Activated CD4-positive, CD25-positive, alpha-beta regulatory T cell treated with anti-CD3 and anti-CD28 coated beads, Interleukin-2, amount 50 U/mL, for 24 hours (primary cell): ENCODE results near the gene SHROOM1.
A peak's percentile ranks its signal among the peaks of the same experiment; 100 is the strongest.

Experiments used
- ATAC-seq, 2 donors: fragments of 150-1000 bp; cut with Tn5 transposase; one replicate each; pipeline ENCODE4 v1.10.0; 2021; ENCODE audit warnings: mild to moderate bottlenecking in 1 of 2, moderate library complexity in 1 of 2

The SHROOM1 gene

GRCh38 chr5:132853323-132853722, 22.9 kb upstream of the SHROOM1 start:
- no peak for ATAC-seq

- ATAC-seq = no peak
Measured at GRCh38 chr5:132850066-132850465, 19.6 kb upstream of the SHROOM1 start.

DNA sequence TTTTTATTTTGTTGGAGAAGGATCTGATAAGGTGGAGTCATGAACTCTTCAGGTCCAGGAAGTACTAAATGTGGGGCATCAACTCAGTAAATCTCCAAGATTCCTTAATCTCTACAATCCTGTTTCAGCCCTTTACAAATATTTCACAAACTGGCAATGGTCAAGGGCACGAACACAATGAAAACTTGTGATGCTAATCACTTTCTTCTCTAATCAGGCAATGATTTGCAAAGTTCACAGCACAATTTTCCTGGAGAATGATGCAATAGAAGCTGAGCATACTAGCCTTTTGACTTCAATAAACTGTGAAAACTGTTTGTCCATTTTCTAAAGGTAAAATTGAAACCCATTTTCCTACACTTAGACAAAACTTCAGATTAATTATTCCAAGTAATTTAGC, 18.9 kb upstream of the SHROOM1 start:
- no peak for ATAC-seq

- no peak for ATAC-seq
Measured at GRCh38 chr5:132848270-132848669, 17.8 kb upstream of the SHROOM1 start.

- ATAC-seq = no peak
Measured at GRCh38 chr5:132841305-132841704, 10.9 kb upstream of the SHROOM1 start.

- no peak for ATAC-seq
Measured at GRCh38 chr5:132840896-132841295, 10.4 kb upstream of the SHROOM1 start.

DNA sequence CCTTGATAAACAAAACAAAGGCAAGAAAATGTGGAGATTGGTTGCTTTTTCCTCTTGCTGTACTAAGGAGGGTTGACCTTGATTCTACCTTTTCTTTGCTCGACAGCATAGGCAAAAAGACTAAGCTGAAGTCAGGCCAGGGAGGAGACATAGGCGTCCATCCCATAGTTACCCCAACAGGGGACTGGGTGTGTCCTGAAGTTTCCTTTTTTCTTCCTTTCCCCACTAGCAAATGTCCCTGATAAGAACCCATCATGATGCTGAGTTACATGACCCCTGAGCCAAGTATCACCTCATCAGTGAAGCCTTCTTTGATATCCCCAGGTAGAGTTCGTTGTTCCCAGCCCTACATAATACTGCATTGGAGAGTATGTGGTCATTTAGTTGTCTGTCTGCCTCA, 9.9 kb upstream of the SHROOM1 start:
- ATAC-seq = no peak

DNA sequence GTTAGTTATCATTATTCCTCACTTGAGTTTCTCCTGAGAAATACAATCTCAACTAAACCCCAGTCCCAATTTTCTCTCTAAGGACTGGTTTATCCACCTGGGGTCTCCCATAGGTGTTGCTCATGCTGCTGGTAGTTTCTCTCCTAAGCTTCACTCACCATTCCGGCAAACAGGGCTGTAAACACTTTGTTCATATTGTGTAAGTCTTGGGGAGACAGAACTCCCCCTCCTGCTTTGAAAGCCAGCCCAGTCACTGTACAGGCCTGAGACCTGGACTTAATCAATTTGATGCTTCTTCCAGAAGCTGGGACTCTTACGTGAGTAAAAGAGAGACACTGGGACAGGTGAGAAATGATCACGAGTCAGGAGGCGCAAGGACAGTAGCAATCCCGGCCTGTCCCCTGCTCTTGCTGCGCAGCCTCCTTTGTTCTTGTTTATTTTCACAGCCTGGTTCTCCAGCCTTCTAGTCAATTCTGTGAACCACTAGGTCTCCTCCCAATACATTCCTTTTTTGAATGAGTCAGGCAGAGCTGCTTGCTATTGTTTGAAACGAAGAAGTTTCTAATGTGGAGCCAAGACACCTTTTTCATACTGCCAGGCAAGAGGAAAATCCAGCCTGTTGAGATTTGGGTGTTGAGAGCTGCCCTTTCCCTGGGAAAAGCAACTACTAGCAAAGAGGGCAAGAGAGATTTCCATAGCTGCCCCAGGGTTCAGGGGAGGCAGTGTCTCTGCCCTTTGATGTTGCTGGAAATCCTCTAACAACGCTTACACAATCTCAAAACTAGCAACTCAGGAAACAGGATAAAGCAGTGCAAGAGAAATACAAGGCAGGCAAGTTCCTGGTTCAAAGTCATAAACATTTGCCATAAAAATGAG, 9.2 kb upstream of the SHROOM1 start:
- ATAC-seq = no peak

DNA sequence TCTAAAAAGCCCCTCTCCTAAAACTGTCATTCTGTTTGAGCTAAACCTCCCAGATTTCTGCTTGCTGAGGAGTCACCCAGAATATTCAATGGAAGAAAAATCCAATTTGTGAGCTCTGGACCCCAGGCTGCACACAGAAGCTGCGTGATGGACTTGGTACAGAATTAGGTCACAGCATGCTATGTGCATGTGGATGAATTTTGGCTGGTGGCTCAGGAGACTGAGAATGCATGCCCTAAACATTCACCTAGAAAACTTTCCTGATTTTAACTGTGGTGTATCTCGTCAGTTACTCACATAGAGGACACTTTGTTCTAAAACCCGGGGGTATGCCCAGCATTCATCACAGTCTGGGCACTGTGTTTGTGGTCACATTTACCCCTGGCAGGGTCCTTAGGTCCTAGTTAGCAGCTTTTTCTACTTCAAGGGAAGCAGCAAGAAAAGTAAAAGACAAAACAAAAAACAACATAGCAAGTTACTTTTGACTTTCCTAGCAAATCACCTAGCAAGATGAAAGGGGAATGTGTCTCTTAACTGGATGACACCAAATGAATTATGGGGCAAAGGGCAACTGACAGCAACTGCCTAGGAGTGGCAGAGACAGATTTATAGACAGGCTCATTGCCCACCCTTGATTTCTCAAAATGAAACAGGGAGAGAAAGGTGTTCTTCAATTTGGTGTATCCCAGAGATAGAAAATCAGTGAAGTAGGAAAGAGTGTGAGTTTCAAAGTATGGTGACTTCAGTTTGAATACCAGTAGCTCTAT, 8.3 kb upstream of the SHROOM1 start:
- ATAC-seq = no peak

DNA sequence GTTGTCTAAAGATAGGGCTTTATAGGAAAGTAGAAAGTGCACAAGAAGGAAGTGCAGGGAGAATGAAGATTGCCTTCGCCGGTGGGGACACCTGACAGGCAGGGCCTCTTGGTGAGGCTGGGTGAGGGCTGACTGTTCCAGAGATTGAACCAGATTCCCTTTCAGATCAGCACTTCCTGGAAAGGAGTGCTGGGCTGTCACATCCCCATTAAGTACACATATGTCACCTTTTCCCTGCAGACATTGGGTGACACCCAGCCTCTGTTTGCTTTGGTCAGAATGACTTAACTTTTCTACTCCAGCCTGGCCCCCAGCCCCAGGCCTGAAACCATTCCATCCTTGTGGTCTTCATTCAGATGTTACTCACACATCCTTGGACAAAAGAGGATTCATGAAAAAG, 7.4 kb upstream of the SHROOM1 start:
- ATAC-seq = no peak

DNA sequence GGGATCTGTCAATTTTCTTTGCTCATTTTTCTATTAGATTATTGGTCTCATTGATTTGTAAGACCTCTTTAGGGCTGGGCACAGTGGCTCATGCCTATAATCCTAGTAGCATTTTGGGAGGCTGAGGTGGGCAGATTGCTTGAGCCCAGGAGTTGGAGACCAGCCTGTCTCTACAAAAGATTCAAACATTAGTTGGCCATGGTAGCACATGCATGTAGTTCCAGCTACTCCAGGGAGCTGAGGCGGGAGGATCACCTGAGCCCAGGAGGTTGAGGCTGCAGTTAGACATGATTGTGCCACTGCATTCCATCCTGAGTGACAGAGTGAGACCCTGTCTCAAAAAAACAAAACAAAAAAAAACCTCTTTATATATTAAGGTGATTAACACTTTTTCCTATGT, 6.4 kb upstream of the SHROOM1 start:
- ATAC-seq = no peak

DNA sequence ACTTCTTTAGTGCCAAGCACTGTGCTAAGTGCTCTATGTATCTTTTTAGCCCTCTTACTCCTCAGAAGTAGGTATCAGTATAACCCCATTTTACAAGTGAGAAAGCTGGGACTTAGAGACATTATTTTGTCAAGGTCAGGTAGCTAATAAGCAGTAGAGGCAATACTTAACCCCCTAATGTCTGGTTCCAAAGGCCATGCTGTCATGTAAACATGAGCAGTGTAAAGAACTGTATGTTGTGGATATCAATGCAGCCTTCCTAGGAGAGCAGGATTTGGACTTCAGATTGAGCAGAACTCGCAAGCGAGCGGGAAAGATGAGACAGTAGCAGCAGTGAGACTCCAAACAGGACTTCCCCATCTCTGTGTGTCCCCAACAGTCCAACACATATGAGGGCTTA, 3.6 kb upstream of the SHROOM1 start:
- no peak for ATAC-seq

DNA sequence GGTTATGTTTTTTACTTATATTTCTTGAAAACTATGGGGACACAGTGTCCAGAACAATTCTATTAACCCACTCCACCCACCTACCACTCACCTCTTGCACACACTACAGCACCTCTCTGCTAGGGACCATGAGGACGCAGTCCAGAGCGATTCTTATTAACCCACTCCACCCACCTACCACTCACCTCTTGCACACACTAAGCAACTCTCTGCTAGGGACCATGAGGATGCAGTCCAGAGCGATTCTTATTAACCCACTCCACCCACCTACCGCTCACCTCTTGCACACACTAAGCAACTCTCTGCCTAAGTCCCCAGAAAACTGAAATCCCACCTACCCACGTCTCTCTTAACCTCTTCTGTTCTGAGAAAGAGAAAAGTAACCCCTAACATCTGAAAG, 2.2 kb upstream of the SHROOM1 start:
- ATAC-seq = no peak

- ATAC-seq = no peak
Measured at GRCh38 chr5:132831095-132831860, 831 bp upstream of the SHROOM1 start.

DNA sequence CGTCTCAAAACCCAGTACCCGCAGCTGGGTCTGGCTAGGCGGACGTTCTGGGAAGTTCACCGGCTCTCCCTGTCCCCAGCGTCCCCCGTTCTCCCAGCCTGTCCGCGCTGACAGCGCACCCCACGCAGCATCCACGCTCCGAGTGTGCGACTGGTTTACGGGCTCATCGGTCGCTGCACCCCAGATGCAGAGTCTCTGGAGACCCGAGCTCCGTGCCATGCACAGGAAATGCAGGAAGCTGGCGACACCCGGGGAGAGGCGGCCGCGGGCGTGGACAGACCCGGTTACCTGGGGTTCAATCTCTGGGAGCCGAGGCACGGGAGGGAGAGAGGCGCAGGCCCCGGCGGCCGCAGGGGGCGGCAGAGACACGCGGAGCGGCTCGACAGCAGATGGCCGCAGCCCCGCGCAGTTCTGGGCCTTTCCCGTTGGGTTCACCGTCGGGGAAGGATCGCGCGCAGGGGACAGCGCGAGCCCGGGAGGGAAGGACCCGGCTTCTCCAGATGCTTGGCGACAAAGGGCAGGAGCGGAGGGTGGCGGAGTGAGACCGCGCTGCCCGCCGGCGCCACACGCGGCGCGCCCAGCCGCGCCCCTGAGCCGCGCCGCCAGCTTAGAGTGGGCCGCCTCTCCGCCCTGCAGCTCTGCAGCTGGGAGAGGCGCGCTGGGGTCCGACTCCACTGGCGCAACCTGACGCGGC, 558 bp downstream of the SHROOM1 start:
- ATAC-seq = peak; percentile 91 to 92

GRCh38 chr5:132828846-132829494, 1.5 kb downstream of the SHROOM1 start:
- ATAC-seq = no peak

DNA sequence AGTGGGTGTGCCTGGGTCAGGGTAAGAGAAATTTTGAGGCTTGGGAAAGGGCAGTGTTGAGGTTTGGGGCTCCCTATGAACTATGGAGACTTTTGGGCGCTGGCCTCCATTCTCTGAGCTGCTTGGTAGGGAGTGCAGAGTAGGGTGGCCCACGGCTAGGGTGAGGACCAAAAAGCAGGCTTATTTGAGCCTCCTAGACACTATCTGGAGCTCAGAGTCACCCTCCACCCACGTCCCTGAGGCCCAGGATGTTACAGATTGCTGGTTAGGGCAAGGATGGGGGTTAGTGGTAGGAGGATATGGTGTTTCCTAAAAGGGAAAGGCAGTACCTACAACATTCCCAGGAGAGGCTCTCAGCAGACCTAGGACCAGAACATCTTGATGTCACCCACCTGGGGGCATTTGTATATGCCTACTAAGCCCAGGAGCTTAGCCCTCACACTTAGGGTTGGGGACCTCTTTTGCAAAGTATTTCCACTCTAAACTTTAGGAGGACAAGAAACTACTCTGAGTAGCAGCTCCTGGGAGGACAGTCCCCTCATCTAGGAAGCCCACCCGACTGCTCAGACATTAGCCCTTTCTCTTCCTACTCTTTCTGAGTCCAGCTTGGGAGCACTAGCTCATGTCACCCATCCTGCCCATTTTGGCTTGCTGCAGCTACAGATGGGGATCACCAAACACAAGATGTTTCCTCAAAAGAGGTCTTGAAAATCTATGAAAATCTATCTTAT, 2.3 kb downstream of the SHROOM1 start:
- ATAC-seq = no peak

GRCh38 chr5:132826424-132827082, 3.9 kb downstream of the SHROOM1 start:
- ATAC-seq = no peak

DNA sequence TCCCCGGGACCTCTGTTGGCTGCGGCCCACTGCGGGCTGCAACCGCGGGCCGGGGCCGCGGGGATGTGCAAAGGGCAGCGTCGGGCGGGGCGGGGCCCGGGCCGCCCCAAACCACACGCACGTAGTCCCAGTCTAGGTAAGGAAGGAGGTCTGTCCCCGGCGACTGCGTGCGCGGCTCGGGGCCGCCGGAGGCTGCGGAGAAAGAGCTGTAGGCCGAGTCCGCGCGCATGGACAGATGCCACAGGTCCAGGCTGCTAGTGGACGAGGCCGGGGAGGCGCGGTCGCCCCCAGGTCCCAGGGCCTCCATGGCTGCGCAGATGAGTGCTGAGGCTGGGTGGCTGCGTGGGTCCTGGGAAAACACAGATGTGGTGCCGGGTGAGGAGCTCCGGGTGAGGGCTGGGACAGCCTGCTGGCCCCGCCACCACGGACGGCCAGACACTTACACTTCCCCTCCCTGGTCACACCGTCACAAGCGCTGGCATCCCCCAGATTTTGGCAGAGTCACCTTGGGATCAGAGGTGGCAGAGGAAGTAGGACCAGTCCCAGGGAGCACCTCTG, 4.5 kb downstream of the SHROOM1 start:
- no peak for ATAC-seq

DNA sequence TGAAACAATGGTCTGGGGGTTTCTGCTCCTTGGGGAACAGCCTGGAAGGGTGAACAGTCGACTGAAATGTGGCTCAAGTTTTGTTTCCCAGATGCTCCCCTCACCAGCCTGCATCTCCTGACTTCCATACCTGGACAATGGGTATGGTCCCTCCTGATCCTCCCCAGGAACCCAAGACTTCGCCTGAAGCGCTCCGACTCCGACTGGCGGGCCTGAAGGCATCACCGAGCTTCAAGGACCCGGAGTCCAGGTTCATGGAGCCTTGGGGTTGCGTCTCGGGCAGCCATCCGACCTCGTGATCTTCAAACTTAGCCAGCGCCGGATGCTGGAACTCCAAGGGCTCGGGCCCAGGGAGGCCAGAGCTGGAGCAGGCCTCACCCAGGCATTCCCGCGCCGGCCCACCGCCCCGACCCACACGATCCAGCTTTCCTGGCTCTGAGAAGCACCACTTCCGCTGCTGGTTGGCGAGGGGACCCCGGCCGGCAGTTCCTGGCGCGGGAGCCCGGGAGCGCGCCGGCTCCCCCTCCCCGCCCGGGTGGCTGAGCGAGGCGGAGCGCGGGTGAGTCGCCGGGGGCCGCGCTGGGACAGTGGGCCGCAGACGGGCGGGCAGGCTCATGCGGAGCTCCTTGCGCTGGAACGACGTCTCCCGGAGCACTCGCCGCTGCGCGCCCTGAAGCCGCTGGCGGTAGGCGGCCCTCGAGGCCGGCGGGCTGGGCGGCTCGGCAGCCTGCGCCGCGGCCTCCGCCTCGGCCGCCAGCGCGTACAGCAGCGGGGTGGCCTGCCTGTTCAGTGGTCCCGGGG, 5.2 kb downstream of the SHROOM1 start:
- ATAC-seq = no peak
